Peyer's patch (tissue), 4 donors: ENCODE results near the gene STUM. TPM values are rescaled to one million over a fixed set of nuclear protein-coding genes. Genes with fewer than 3 reads are reported as not detected.

Experiments used
- DNase-seq, 3 donors: peaks; one replicate each; pipeline ENCODE4 v3.0.0-alpha.2; 2017 to 2019
- H3K27ac ChIP-seq, 4 donors: fragments of 200-600 bp; sonication (generic); one replicate each; pipeline ENCODE4 v1.5.1; 2016 to 2019
- H3K27me3 ChIP-seq, 2 donors: fragments of 200-600 bp; sonication (generic); one replicate each; pipeline ENCODE4 v1.5.1; 2019
- H3K36me3 ChIP-seq, 3 donors: fragments of 200-600 bp; sonication (generic); one replicate each; pipeline ENCODE4 v1.5.1; 2016 to 2019
- H3K4me1 ChIP-seq, 4 donors: fragments of 200-600 bp; sonication (generic); one replicate each; pipeline ENCODE4 v1.5.1; 2016 to 2019
- H3K4me3 ChIP-seq, 4 donors: fragments of 200-600 bp; sonication (generic); 1 replicate in 3 of 4; 2 replicates in 1 of 4; pipeline ENCODE4 v1.5.1; 2016 to 2019; ENCODE audit warnings: mild to moderate bottlenecking in 1 of 4
- H3K9me3 ChIP-seq, 4 donors: fragments of 200-600 bp; sonication (generic); one replicate each; pipeline ENCODE4 v1.5.1; 2016 to 2019; ENCODE audit warnings: mild to moderate bottlenecking in 1 of 4
- POLR2A ChIP-seq, 2 donors: fragments of 450-650 bp; IDR thresholded peaks; one replicate each; pipeline ENCODE4 v1.5.1; 2017; ENCODE audit warnings: antibody characterized with exemption in 2 of 2, mild to moderate bottlenecking in 2 of 2, moderate library complexity in 2 of 2
- total RNA-seq, 4 donors: library from RNA; depleted of rRNA; stranded (reverse); fragments of >200 nt; gene quantifications; one replicate each; pipeline ENCODE4 v1.1.0, GENCODE V29; 2016
- TF ChIP-seq, protein P1 (sequence below), 6 experiments: fragments of 450-650 bp in 4 of 6; fragments of 200-600 bp in 2 of 6; sonication (generic) in 1 of 6; IDR thresholded peaks; one replicate each; pipeline ENCODE4 v1.5.1; 2017 to 2019; ENCODE audit warnings: antibody characterized with exemption in 6 of 6, mild to moderate bottlenecking in 3 of 6, moderate library complexity in 1 of 6

STUM gene
- total RNA-seq, 4 donors from 2014 or later = 1.4 to 4.6 (median 2.9) TPM

- Histone ChIP-seq H3K27me3 (no peaks in the 10 kb centered on the region), H3K4me1 (peaks cover 0 to 29% (median 23%) of the 10 kb centered on the region in 4 donors), H3K9me3 (no peaks in the 10 kb centered on the region), H3K27ac (peak overlapping the region in 1 of 4 donors; percentile 44), H3K4me3 (no peak overlapping the region), H3K36me3 (peaks cover 0 to 31% (median 0%) of the 10 kb centered on the region in 3 donors)
- DNase-seq = peak in 1 of 3 donors; percentile 65
- TF ChIP-seq, protein P1, sequence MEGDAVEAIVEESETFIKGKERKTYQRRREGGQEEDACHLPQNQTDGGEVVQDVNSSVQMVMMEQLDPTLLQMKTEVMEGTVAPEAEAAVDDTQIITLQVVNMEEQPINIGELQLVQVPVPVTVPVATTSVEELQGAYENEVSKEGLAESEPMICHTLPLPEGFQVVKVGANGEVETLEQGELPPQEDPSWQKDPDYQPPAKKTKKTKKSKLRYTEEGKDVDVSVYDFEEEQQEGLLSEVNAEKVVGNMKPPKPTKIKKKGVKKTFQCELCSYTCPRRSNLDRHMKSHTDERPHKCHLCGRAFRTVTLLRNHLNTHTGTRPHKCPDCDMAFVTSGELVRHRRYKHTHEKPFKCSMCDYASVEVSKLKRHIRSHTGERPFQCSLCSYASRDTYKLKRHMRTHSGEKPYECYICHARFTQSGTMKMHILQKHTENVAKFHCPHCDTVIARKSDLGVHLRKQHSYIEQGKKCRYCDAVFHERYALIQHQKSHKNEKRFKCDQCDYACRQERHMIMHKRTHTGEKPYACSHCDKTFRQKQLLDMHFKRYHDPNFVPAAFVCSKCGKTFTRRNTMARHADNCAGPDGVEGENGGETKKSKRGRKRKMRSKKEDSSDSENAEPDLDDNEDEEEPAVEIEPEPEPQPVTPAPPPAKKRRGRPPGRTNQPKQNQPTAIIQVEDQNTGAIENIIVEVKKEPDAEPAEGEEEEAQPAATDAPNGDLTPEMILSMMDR (IDR thresholded peaks at IDR 0.05) = peak in 3 of 6 experiments; percentile 8 to 38 (median 13)
- no peak for TF ChIP-seq POLR2A (IDR thresholded peaks at IDR 0.05)
Measured at GRCh38 chr1:226649780-226650179, 101.2 kb downstream of the STUM start.

GRCh38 chr1:226650236-226650841, 101.8 kb downstream of the STUM start:
- DNase-seq = no peak
- H3K27ac ChIP-seq = peak overlapping the region in 1 of 4 donors; percentile 44

DNA sequence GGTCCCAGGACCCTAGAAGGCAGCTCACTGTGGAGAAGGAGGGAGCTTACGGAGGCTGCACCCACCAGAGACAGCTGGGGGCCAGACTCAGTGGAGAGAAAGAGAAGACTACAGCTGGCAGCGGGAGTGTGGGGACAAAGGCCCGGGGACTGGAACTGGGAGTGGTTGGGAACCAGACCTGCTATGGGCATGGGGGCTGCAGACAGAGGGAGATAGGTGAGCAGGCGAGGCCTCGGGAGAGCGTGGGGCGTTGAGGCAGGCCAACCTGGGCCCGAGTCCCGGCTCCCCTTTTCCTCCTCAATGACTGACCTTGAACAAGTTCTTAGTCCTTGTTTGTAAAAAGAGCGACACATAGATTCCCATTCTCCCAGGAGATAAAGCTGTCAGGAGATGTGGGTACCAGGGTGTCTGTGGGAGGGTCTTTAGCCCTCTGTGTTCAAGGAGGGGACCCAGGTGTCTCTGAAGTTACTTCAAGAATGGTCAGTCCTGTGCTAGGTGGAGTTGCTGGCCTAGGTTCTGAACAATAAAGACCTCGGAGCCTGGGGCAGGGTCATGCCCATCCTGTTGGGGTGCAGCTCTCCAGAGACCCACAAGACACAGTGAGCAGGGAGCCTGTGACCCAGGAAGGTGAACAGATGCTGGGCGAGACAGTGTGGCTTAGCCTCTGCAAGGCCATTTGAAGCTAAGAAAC, 102.6 kb downstream of the STUM start:
- Histone ChIP-seq H3K36me3 (peaks cover 0 to 30% (median 0%) of the 10 kb centered on the region in 3 donors), H3K27ac (peak overlapping the region in 1 of 4 donors; percentile 44), H3K27me3 (no peaks in the 10 kb centered on the region), H3K4me1 (peaks cover 0 to 37% (median 33%) of the 10 kb centered on the region in 4 donors), H3K4me3 (no peak overlapping the region), H3K9me3 (no peaks in the 10 kb centered on the region)
- TF ChIP-seq, protein P1 (IDR thresholded peaks at IDR 0.05) = no peak
- TF ChIP-seq POLR2A (IDR thresholded peaks at IDR 0.05) = no peak
- DNase-seq = no peak

More at GRCh38 chr1:226650236-226650841, 101.8 kb downstream of the STUM start:
- no peak overlapping the region for H3K4me3 ChIP-seq
- H3K27me3 ChIP-seq = no peaks in the 10 kb centered on the region
- H3K9me3 ChIP-seq = no peaks in the 10 kb centered on the region
- TF ChIP-seq, protein P1 (IDR thresholded peaks at IDR 0.05) = no peak
- TF ChIP-seq POLR2A (IDR thresholded peaks at IDR 0.05) = no peak
- H3K4me1 ChIP-seq = peaks cover 0 to 29% (median 26%) of the 10 kb centered on the region in 4 donors
- peaks cover 0 to 31% (median 0%) of the 10 kb centered on the region in 3 donors for H3K36me3 ChIP-seq

- DNase-seq = no peak
- Histone ChIP-seq H3K27me3 (no peaks in the 10 kb centered on the region), H3K36me3 (peaks cover 0 to 25% (median 0%) of the 10 kb centered on the region in 3 donors), H3K27ac (peak overlapping the region in 1 of 4 donors; percentile 8), H3K4me3 (no peak overlapping the region), H3K4me1 (peaks cover 2 to 42% (median 39%) of the 10 kb centered on the region in 4 donors), H3K9me3 (no peaks in the 10 kb centered on the region)
- no peak for TF ChIP-seq POLR2A (IDR thresholded peaks at IDR 0.05)
- TF ChIP-seq, protein P1 (IDR thresholded peaks at IDR 0.05) = no peak
Measured at GRCh38 chr1:226651732-226652105, 103.2 kb downstream of the STUM start.

DNA sequence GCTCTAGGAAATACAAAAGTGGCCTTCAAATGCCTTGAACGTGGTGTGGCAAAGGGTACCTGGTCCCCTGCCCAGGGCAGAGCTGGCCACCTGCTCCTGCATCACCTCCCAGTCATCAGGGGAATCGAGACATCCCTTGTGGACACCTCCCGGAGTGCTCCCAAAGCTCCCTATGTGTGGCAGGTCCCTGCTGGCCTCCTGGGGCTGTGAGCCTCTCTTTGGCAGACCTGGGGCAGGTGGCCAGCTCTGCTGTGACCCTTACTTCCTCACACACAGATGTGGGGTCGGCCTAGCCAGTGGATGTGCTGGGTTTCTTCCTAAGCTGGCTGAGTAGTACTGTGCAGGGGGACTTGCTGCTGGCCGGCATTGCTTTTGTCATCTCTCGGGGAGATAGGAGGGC, 104.0 kb downstream of the STUM start:
- Histone ChIP-seq H3K36me3 (peaks cover 0 to 16% (median 0%) of the 10 kb centered on the region in 3 donors), H3K4me1 (peaks cover 8 to 51% (median 45%) of the 10 kb centered on the region in 4 donors), H3K27ac (no peak overlapping the region), H3K9me3 (no peaks in the 10 kb centered on the region), H3K27me3 (no peaks in the 10 kb centered on the region), H3K4me3 (no peak overlapping the region)
- no peak for DNase-seq
- TF ChIP-seq POLR2A (IDR thresholded peaks at IDR 0.05) = no peak
- TF ChIP-seq, protein P1 (IDR thresholded peaks at IDR 0.05) = no peak
